Tibial artery (tissue), 4 donors: ENCODE results near the gene FARSA.
"Not testable (repeated sequence)": the region's sequence is repeated elsewhere in the genome, so short reads cannot be mapped to it uniquely, and the experiment has no call there.

ENCODE experiments used
- DNase-seq, 2 donors: peaks; one replicate each; pipeline ENCODE4 v3.0.0-alpha.2; 2019
- H3K27ac ChIP-seq, 2 donors: fragments of 200-600 bp; sonication (generic) in 1 of 2; 1 replicate in 1 of 2; 2 replicates in 1 of 2; pipeline ENCODE4 v1.5.1; 2018 to 2019; ENCODE audit warnings: mild to moderate bottlenecking in 1 of 2
- H3K27me3 ChIP-seq, 2 donors: fragments of 200-600 bp; sonication (generic) in 1 of 2; one replicate each; pipeline versions ENCODE4 v1.5.1 to v1.6.0; 2016 to 2019
- H3K36me3 ChIP-seq, 3 donors: fragments of 200-600 bp; sonication (generic) in 2 of 3; one replicate each; pipeline ENCODE4 v1.5.1; 2016 to 2019; ENCODE audit warnings: mild to moderate bottlenecking in 2 of 3
- H3K4me1 ChIP-seq, 4 donors: fragments of 200-600 bp; sonication (generic) in 2 of 4; 1 replicate in 3 of 4; 2 replicates in 1 of 4; pipeline ENCODE4 v1.5.1; 2016 to 2019
- H3K4me3 ChIP-seq, 2 donors: fragments of 200-600 bp; sonication (generic) in 1 of 2; 1 replicate in 1 of 2; 2 replicates in 1 of 2; pipeline ENCODE4 v1.5.1; 2018 to 2019; ENCODE audit warnings: mild to moderate bottlenecking in 2 of 2
- H3K9me3 ChIP-seq, 3 donors: fragments of 200-600 bp; sonication (generic) in 1 of 3; one replicate each; pipeline ENCODE4 v1.5.1; 2016 to 2019
- CTCF ChIP-seq, 2 experiments: fragments of 200-600 bp in 1 of 2; fragments of 450-650 bp in 1 of 2; IDR thresholded peaks; one replicate each; pipeline ENCODE4 v1.5.1; 2017 to 2019; ENCODE audit warnings: antibody characterized with exemption in 2 of 2, mild to moderate bottlenecking in 1 of 2, moderate library complexity in 1 of 2
- intact Hi-C: fragments of 100-400 bp; cut with DNase I; formaldehyde crosslinking; loops from one replicate; pipeline ENCODE4 v1.15.0; 2023; ENCODE audit warnings: low total_unique reads

Gene FARSA

GRCh38 chr19:12952488-12953137, 19.1 kb upstream of the FARSA start:
- Histone ChIP-seq H3K27ac (peak overlapping the region; percentile 73 to 96), H3K4me3 (no peak overlapping the region), H3K27me3 (no peaks in the 10 kb centered on the region), H3K9me3 (no peaks in the 10 kb centered on the region), H3K36me3 (peaks cover 60 to 77% (median 61%) of the 10 kb centered on the region in 3 donors), H3K4me1 (peaks cover 0 to 47% (median 34%) of the 10 kb centered on the region in 4 donors)
- intact Hi-C loops: no loop called here
- no peak for TF ChIP-seq CTCF (IDR thresholded peaks at IDR 0.05)
- no peak for DNase-seq

GRCh38 chr19:12952050-12952449, 18.5 kb upstream of the FARSA start:
- H3K27me3 ChIP-seq, DNase-seq, H3K4me3 ChIP-seq, H3K9me3 ChIP-seq, intact Hi-C loops: not testable (repeated sequence)
- peak overlapping the region; percentile 73 to 96 for H3K27ac ChIP-seq
- H3K4me1 ChIP-seq: peaks cover 0 to 53% (median 40%) of the 10 kb centered on the region in 4 donors
- H3K36me3 ChIP-seq: peaks cover 61 to 83% (median 62%) of the 10 kb centered on the region in 3 donors

GRCh38 chr19:12949363-12950283, 16.1 kb upstream of the FARSA start:
- H3K27me3 ChIP-seq: no peaks in the 10 kb centered on the region
- no peak overlapping the region for H3K4me3 ChIP-seq
- peaks cover 0 to 46% (median 34%) of the 10 kb centered on the region in 4 donors for H3K4me1 ChIP-seq
- no peak for DNase-seq
- intact Hi-C loops: loop anchor here (10.0 kb wide), 1 partner anchor 65 kb away; the partner anchor contains the start of genes DNASE2 and KLF1
- peaks cover 59 to 80% (median 63%) of the 10 kb centered on the region in 3 donors for H3K36me3 ChIP-seq
- TF ChIP-seq CTCF (IDR thresholded peaks at IDR 0.05): no peak
- no peaks in the 10 kb centered on the region for H3K9me3 ChIP-seq
- H3K27ac ChIP-seq: no peak overlapping the region

- no peaks in the 10 kb centered on the region for H3K9me3 ChIP-seq
- peak overlapping the region in 1 of 2 donors; percentile 20 for H3K27ac ChIP-seq
- peaks cover 0 to 38% (median 28%) of the 10 kb centered on the region in 4 donors for H3K4me1 ChIP-seq
- no peak overlapping the region for H3K4me3 ChIP-seq
- TF ChIP-seq CTCF (IDR thresholded peaks at IDR 0.05): no peak
- no peaks in the 10 kb centered on the region for H3K27me3 ChIP-seq
- no peak for DNase-seq
- intact Hi-C loops: loop anchor here (10.0 kb wide), 1 partner anchor 64 kb away; the partner anchor contains the start of genes DNASE2 and KLF1
- peaks cover 56 to 80% (median 69%) of the 10 kb centered on the region in 3 donors for H3K36me3 ChIP-seq
Measured at GRCh38 chr19:12948612-12949362, 15.3 kb upstream of the FARSA start.

GRCh38 chr19:12947702-12948611, 14.4 kb upstream of the FARSA start:
- TF ChIP-seq CTCF (IDR thresholded peaks at IDR 0.05): no peak
- intact Hi-C loops: loop anchor here (10.0 kb wide), 1 partner anchor 63 kb away; the partner anchor contains the start of genes DNASE2 and KLF1
- H3K27ac ChIP-seq: peak overlapping the region in 1 of 2 donors; percentile 20
- no peaks in the 10 kb centered on the region for H3K9me3 ChIP-seq
- DNase-seq: no peak
- peaks cover 0 to 36% (median 25%) of the 10 kb centered on the region in 4 donors for H3K4me1 ChIP-seq
- peaks cover 60 to 80% (median 69%) of the 10 kb centered on the region in 3 donors for H3K36me3 ChIP-seq
- no peaks in the 10 kb centered on the region for H3K27me3 ChIP-seq
- no peak overlapping the region for H3K4me3 ChIP-seq
